Epithelial cell of proximal tubule (primary cell): ENCODE results near the gene GFRA1. TPM values are rescaled to one million over a fixed set of nuclear protein-coding genes. Genes with fewer than 3 reads are reported as not detected.

Experiments
- DNase-seq: peaks from one replicate; pipeline ENCODE4 v3.0.0-alpha.2; 2011; ENCODE audit warnings: low read depth
- H3K4me3 ChIP-seq: 2 replicates; pipeline ENCODE4 v1.5.1; 2011; ENCODE audit warnings: low read depth, mild to moderate bottlenecking, low read length
- CTCF ChIP-seq: conservative IDR thresholded peaks from 2 replicates; pipeline ENCODE4 v1.5.1; 2012; ENCODE audit warnings: low read depth, mild to moderate bottlenecking, low read length
- total RNA-seq: library from RNA; depleted of rRNA; stranded (reverse); fragments of >200 nt; gene quantifications from 2 replicates; pipeline ENCODE4 v1.2.3, GENCODE V29; 2015

GFRA1 gene
- total RNA-seq, 1 donor from 2014 or later, result 10.6 TPM

GRCh38 chr10:116195039-116195438 is 78.0 kb downstream of the GFRA1 start:
- TF ChIP-seq CTCF, result no peak
- H3K4me3 ChIP-seq, result no peak overlapping the region
- no peak for DNase-seq

GRCh38 chr10:116194061-116194460 is 78.9 kb downstream of the GFRA1 start:
- H3K4me3 ChIP-seq, result no peak overlapping the region
- no peak for TF ChIP-seq CTCF
- DNase-seq, result no peak

GRCh38 chr10:116190883-116191282 is 82.1 kb downstream of the GFRA1 start:
- TF ChIP-seq CTCF, result no peak
- DNase-seq, result no peak
- H3K4me3 ChIP-seq, result no peak overlapping the region

GRCh38 chr10:116186273-116186672 is 86.7 kb downstream of the GFRA1 start:
- no peak for TF ChIP-seq CTCF
- no peak overlapping the region for H3K4me3 ChIP-seq
- no peak for DNase-seq

- no peak for TF ChIP-seq CTCF
- H3K4me3 ChIP-seq, result no peak overlapping the region
- DNase-seq, result no peak
These were observed 87.7 kb downstream of the GFRA1 start for GRCh38 chr10:116185199-116185867.

- no peak overlapping the region for H3K4me3 ChIP-seq
- DNase-seq, result no peak
- no peak for TF ChIP-seq CTCF
These were observed 88.6 kb downstream of the GFRA1 start for GRCh38 chr10:116184512-116184794.

- peak; percentile 7 for TF ChIP-seq CTCF
- no peak overlapping the region for H3K4me3 ChIP-seq
- DNase-seq, result peak; percentile 49
These were observed 89.1 kb downstream of the GFRA1 start for GRCh38 chr10:116183733-116184511.
